ENCODE measurements around the gene KCNN3.

The KCNN3 gene

DNA sequence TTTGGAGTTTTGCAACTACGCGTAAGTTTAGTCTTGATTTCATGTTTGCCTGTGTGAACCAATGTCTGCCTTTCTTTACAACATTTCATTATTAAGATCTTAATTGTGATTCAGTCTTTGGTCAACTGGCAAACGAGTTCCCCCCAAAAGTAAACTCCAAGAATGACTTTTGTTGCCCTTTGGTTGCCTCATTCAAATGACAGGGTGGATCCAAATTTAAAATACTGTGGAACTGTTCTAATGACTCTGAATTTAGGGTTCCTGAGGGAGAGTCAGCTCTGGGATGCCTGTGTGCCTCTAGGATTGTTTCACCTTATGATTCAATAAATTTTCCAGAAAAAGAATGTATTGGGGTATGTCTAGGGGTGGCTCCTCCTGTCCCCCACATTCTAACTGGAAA lies 105.3 kb downstream of the KCNN3 start:
- Histone ChIP-seq H3K9me3 (replicated peaks; ENCODE audit: insufficient read depth, low read length) (no peaks in the 10 kb centered on the region), H4K20me1 (ENCODE audit: insufficient read depth, low read length) (no peaks in the 10 kb centered on the region), H3K4me1 (ENCODE audit: low read length) (no peaks in the 10 kb centered on the region), H2AFZ (ENCODE audit: low read length) (no peak overlapping the region), H3K4me3 (ENCODE audit: low read length) (no peak overlapping the region), H3K27me3 (replicated peaks; ENCODE audit: insufficient read depth, low read length) (no peaks in the 10 kb centered on the region), H3K9ac (ENCODE audit: low read length) (no peak overlapping the region), H3K9me2 (replicated peaks; ENCODE audit: insufficient read depth, low read length) (no peaks in the 10 kb centered on the region), H3K79me2 (ENCODE audit: low read length) (no peaks in the 10 kb centered on the region), H3K27ac (ENCODE audit: low read length) (no peak overlapping the region), H3K36me3 (replicated peaks; ENCODE audit: insufficient read depth, low read length) (no peaks in the 10 kb centered on the region), H3F3A (ENCODE audit: insufficient read depth, low read length) (no peaks in the 10 kb centered on the region), H3K4me2 (ENCODE audit: low read depth, low read length) (no peak overlapping the region)
- no peak for TF ChIP-seq EZH2 (optimal IDR thresholded peaks at IDR 0.05; ENCODE audit: low read depth, low read length)
- TF ChIP-seq, protein P1, sequence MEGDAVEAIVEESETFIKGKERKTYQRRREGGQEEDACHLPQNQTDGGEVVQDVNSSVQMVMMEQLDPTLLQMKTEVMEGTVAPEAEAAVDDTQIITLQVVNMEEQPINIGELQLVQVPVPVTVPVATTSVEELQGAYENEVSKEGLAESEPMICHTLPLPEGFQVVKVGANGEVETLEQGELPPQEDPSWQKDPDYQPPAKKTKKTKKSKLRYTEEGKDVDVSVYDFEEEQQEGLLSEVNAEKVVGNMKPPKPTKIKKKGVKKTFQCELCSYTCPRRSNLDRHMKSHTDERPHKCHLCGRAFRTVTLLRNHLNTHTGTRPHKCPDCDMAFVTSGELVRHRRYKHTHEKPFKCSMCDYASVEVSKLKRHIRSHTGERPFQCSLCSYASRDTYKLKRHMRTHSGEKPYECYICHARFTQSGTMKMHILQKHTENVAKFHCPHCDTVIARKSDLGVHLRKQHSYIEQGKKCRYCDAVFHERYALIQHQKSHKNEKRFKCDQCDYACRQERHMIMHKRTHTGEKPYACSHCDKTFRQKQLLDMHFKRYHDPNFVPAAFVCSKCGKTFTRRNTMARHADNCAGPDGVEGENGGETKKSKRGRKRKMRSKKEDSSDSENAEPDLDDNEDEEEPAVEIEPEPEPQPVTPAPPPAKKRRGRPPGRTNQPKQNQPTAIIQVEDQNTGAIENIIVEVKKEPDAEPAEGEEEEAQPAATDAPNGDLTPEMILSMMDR (IDR thresholded peaks at IDR 0.05; ENCODE audit: low read length), result no peak
- no peak for TF ChIP-seq EZH2phosphoT487 (IDR thresholded peaks at IDR 0.05; ENCODE audit: low read length)
- no peak for DNase-seq

GRCh38 chr1:154764181-154764580 lies 105.9 kb downstream of the KCNN3 start:
- Histone ChIP-seq H3K79me2 (ENCODE audit: low read length) (no peaks in the 10 kb centered on the region), H3K9me2 (replicated peaks; ENCODE audit: insufficient read depth, low read length) (no peaks in the 10 kb centered on the region), H3K4me1 (ENCODE audit: low read length) (no peaks in the 10 kb centered on the region), H3K27ac (ENCODE audit: low read length) (no peak overlapping the region), H3K9me3 (replicated peaks; ENCODE audit: insufficient read depth, low read length) (no peaks in the 10 kb centered on the region), H4K20me1 (ENCODE audit: insufficient read depth, low read length) (no peaks in the 10 kb centered on the region), H3F3A (ENCODE audit: insufficient read depth, low read length) (no peaks in the 10 kb centered on the region), H2AFZ (ENCODE audit: low read length) (no peak overlapping the region), H3K9ac (ENCODE audit: low read length) (no peak overlapping the region), H3K27me3 (replicated peaks; ENCODE audit: insufficient read depth, low read length) (no peaks in the 10 kb centered on the region), H3K36me3 (replicated peaks; ENCODE audit: insufficient read depth, low read length) (no peaks in the 10 kb centered on the region), H3K4me2 (ENCODE audit: low read depth, low read length) (no peak overlapping the region), H3K4me3 (ENCODE audit: low read length) (no peak overlapping the region)
- no peak for TF ChIP-seq EZH2 (optimal IDR thresholded peaks at IDR 0.05; ENCODE audit: low read depth, low read length)
- TF ChIP-seq, protein P1 (IDR thresholded peaks at IDR 0.05; ENCODE audit: low read length), result no peak
- no peak for TF ChIP-seq EZH2phosphoT487 (IDR thresholded peaks at IDR 0.05; ENCODE audit: low read length)
- no peak for DNase-seq

DNA sequence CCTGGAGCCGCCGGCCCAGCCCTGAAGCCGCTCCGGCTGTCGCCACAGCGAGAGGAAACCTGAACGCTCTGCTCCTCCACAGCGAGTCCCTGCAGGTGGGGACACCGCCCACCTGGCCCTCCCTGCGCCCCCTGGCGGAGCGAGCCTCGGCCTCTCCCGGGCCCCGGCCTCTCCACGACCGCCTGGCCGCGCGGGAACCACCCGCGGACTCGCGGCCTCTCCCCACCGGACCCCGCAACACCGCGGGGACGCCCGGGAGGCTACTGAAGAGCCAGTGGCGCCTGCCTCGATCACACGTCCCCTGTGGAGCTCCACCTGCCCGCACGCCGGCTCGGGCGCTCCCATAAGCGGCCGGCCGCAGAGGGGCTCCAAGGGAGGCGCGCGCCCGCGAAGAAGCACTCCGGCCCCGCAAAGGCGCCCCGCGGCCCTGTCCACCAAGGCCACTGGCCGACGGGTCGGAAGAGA lies 109.6 kb downstream of the KCNN3 start:
- no peak for TF ChIP-seq EZH2phosphoT487 (IDR thresholded peaks at IDR 0.05; ENCODE audit: low read length)
- no peak for TF ChIP-seq EZH2 (optimal IDR thresholded peaks at IDR 0.05; ENCODE audit: low read depth, low read length)
- TF ChIP-seq, protein P1 (IDR thresholded peaks at IDR 0.05; ENCODE audit: low read length), result no peak
- H2AFZ ChIP-seq (ENCODE audit: low read length), result no peak overlapping the region
- H3K27ac ChIP-seq (ENCODE audit: low read length), result no peak overlapping the region
- H3K36me3 ChIP-seq (replicated peaks; ENCODE audit: insufficient read depth, low read length), result no peaks in the 10 kb centered on the region
- no peaks in the 10 kb centered on the region for H4K20me1 ChIP-seq (ENCODE audit: insufficient read depth, low read length)
- no peaks in the 10 kb centered on the region for H3K4me1 ChIP-seq (ENCODE audit: low read length)
- H3K9me3 ChIP-seq (replicated peaks; ENCODE audit: insufficient read depth, low read length), result no peaks in the 10 kb centered on the region
- no peaks in the 10 kb centered on the region for H3F3A ChIP-seq (ENCODE audit: insufficient read depth, low read length)
- no peaks in the 10 kb centered on the region for H3K79me2 ChIP-seq (ENCODE audit: low read length)
- H3K27me3 ChIP-seq (replicated peaks; ENCODE audit: insufficient read depth, low read length), result no peaks in the 10 kb centered on the region
- no peak overlapping the region for H3K4me3 ChIP-seq (ENCODE audit: low read length)
- no peak overlapping the region for H3K9ac ChIP-seq (ENCODE audit: low read length)
- H3K9me2 ChIP-seq (replicated peaks; ENCODE audit: insufficient read depth, low read length), result no peaks in the 10 kb centered on the region
- no peak for DNase-seq
- no peak overlapping the region for H3K4me2 ChIP-seq (ENCODE audit: low read depth, low read length)
